ENCODE measurements around the gene USH1C. TPM values are rescaled to one million over a fixed set of nuclear protein-coding genes. Genes with fewer than 3 reads are reported as not detected.

USH1C gene
- total and polyA plus RNA-seq, 9 of the 15 experiments (the other 6 are each of a cell fraction or from before 2014, with no cell fraction given), result 0.04 TPM; not detected in 8

- TF ChIP-seq KHSRP (IDR thresholded peaks at IDR 0.05), result no peak
- TF ChIP-seq FOSL1 (tag; conservative IDR thresholded peaks at IDR 0.05), result no peak
Measured at GRCh38 chr11:17483505-17483904, 60.7 kb downstream of the USH1C start (continued).

- Histone ChIP-seq H3K9me1 (ENCODE audit: control insufficient read depth, insufficient read depth, low read length) (no peaks in the 10 kb centered on the region), H3K4me2 (ENCODE audit: insufficient read depth, low read length) (no peak overlapping the region), H3K27me3 (ENCODE audit: control insufficient read depth in 2 of 2, insufficient read depth in 2 of 2, low read length in 2 of 2) (peaks cover 0 to 35% of the 10 kb centered on the region in 2 experiments; a peak in 3 of 5 replicates), H3K79me2 (ENCODE audit: control insufficient read depth, insufficient read depth, low read length) (no peaks in the 10 kb centered on the region), H4K20me1 (replicated peaks; ENCODE audit: control insufficient read depth, insufficient read depth, low read length) (no peaks in the 10 kb centered on the region), H3K9ac (ENCODE audit: insufficient read depth in 1 of 2, low read depth in 2 of 2, low read length in 2 of 2) (no peak overlapping the region), H3K36me3 (ENCODE audit: control insufficient read depth, insufficient read depth, low read length) (no peaks in the 10 kb centered on the region), H3K4me1 (replicated peaks in 1 of 2; ENCODE audit: control insufficient read depth in 2 of 2, insufficient read depth in 2 of 2, low read length in 2 of 2) (no peaks in the 10 kb centered on the region; a peak in 1 of 5 replicates), H3K27ac (ENCODE audit: extremely low read depth, low read depth, low read length) (no peak overlapping the region), H3K9me3 (replicated peaks; ENCODE audit: control insufficient read depth, insufficient read depth, low read depth, low read length) (no peaks in the 10 kb centered on the region), H2AFZ (ENCODE audit: low read depth, low read length) (no peak overlapping the region), H3K4me3 (no peak overlapping the region)
- no peak for DNase-seq (ENCODE audit: extremely low read depth in 1 of 4, low spot score in 3 of 4)
- TF ChIP-seq LEF1 (IDR thresholded peaks at IDR 0.05), result no peak
- ATAC-seq, result no peak
- in situ Hi-C loops (cut with MboI), result no loop called here
- BruUV-seq (replicated peaks), result no TSS peak
- intact Hi-C loops (cut with micrococcal nuclease), result no loop called here
- ChIA-PET CTCF (ENCODE audit: low intra/inter-chr PET ratio) (no interaction called here), POLR2A (interaction anchor here (0.6 to 0.7 kb wide), 2 partner anchors 14 to 66 kb away, joined by 3 read pairs; no protein-coding TSS in a partner anchor)
- FAIRE-seq, result no peak
- WGBS (ENCODE audit: insufficient coverage, low coverage, missing lambda C conversion rate), result 3% methylated on average over 5 of the region's 5 CpGs
Measured at GRCh38 chr11:17481905-17482304, 62.3 kb downstream of the USH1C start.
